ENCODE data around the gene DHRS13.
"Not testable (repeated sequence)": the region's sequence is repeated elsewhere in the genome, so short reads cannot be mapped to it uniquely, and the experiment has no call there.

DHRS13 gene

GRCh38 chr17:28901866-28902818, 737 bp downstream of the DHRS13 start:
- DNase-seq (ENCODE audit: low spot score), result peak; percentile 72

- DNase-seq (ENCODE audit: low spot score), result no peak
These were observed 1.7 kb downstream of the DHRS13 start for GRCh38 chr17:28900986-28901726.

GRCh38 chr17:28899212-28899815, 3.6 kb downstream of the DHRS13 start:
- DNase-seq (ENCODE audit: low spot score), result no peak

- no peak for DNase-seq (ENCODE audit: low spot score)
These were observed 4.3 kb downstream of the DHRS13 start for GRCh38 chr17:28898527-28898955.

GRCh38 chr17:28897769-28898526, 4.9 kb downstream of the DHRS13 start:
- no peak for DNase-seq (ENCODE audit: low spot score)

DNA sequence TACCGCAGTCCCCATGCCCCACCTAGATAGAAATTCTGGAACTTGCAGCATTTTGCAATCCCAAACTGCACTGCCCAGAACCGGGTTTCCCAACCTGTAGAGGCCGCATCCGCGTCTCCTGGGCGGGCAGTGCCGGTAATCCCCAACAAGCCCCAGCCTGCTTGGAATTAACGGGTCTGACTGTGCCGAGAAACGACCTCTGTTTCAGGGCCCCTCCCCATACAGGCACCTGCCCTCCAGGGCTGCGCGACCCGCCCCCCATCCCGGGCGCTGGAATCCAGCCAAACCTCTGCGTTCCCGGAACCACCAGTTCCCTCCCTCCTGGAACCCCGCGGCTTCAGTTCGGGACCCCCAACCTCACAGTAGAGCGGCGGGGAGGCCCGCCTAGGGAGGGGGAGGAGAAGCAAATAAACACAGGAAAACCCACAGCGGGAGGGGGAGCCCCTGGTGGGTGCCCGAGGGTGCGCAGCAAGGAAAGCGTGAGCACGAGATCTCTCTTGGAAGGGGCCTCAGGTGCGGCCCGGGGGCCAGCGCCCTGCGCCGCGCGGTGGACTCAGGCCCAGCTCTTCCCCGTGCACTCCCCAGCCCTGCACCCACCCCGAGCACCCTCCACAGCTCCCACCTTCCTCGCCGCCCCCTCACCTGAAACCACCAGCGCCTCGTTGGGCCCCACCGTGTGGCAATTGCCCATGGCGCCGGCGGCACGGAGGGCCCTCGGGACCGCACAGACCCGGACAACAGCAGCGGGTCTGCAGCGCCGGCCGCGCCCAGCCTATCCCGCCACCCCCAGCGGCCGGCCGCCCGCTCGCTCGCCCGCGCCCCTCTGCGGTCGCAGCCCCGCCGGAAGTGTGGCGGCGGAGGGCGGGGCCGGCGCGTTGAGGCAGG, 5.8 kb downstream of the DHRS13 start, which contains the start of gene FLOT2:
FLOT2 (minus strand) TSS at position 850 of the 885 bp plus-strand sequence; CDS start at position 691, 159 bp downstream.
- DNase-seq (ENCODE audit: low spot score), result peak; percentile 69

DNA sequence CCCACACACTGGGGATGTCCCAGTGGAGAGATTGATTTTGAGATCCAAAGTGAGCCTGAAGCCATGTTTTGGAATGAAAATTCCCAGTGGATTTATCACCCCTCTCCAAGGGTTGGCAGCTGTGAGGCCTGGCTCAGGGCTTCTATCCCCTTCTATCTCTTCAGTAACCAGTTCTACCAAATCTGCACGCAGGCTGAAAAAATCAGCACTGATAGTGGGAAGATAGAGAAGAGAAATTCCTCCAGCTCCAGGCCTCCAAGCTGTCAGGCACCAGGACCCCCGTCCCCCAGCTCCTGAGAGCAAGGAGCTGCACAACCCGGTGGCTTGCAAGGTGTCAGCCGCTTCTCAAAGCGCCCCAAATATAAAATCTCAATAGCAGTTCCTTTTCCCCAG, 6.4 kb downstream of the DHRS13 start:
- DNase-seq (ENCODE audit: low spot score), result no peak

- no peak for DNase-seq (ENCODE audit: low spot score)
These were observed 7.0 kb downstream of the DHRS13 start for GRCh38 chr17:28895794-28896447.

GRCh38 chr17:28893248-28894183, 9.4 kb downstream of the DHRS13 start:
- DNase-seq (ENCODE audit: low spot score), result not testable (repeated sequence)

DNA sequence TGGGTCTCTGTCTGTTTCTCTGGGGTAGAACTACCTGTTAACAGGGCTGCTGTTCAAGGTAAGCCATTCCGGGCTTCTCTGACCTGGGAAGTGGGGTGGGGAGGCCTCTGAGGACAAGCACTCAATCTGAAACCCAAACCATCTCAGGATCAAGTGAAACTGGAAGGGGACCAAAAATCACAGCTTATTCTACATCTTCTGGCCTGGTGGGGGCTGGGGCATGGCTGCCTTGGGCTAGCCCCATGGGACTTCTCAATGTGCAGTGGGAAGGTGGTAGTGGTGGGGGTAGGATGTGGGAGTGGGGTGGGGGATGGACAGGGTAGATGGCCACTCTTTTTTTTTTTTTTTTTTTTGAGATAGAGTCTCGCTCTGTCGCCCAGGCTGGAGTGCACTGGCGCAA, 10.9 kb downstream of the DHRS13 start:
- DNase-seq (ENCODE audit: low spot score), result no peak

- DNase-seq (ENCODE audit: low spot score), result no peak
These were observed 11.7 kb downstream of the DHRS13 start for GRCh38 chr17:28891201-28891600.

DNA sequence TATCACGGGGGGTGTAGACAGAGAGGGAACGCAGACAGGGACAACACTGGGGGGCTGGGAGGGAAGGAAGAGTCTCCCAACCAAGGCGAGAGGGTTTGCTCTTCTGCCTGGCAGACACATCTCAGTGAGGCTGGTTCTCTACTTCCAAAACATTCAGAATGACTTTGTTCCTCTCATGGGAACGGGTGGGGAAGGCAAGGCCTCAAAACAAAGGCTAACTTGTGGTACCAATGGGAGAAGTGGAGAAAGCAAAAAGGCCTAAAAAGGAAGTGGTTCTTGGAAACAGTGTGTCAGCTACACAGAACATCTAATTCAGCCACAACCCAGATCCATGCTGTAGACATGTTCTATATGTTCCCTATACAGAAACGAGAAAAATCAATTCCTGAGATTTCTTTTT, 12.9 kb downstream of the DHRS13 start:
- DNase-seq (ENCODE audit: low spot score), result no peak

DNA sequence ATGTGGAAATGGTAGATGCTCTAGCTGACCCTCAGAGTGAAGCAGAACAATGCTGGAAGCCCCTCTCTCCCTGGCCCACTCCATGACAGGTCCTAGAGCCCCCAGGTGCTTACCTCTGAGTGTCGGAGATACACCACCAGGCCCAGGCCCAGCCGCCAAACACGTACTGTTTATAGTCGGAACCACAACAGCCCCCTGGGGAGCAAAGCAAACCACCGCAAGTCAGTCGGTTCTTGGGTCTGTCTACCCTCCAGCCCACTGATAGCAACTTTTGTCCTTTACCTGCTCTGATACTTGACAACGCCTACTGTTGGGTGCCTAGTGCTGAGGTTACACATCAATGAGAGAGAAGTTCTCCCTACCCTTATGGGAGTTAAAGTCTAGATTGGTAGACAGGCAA, 14.0 kb downstream of the DHRS13 start:
- no peak for DNase-seq (ENCODE audit: low spot score)

DNA sequence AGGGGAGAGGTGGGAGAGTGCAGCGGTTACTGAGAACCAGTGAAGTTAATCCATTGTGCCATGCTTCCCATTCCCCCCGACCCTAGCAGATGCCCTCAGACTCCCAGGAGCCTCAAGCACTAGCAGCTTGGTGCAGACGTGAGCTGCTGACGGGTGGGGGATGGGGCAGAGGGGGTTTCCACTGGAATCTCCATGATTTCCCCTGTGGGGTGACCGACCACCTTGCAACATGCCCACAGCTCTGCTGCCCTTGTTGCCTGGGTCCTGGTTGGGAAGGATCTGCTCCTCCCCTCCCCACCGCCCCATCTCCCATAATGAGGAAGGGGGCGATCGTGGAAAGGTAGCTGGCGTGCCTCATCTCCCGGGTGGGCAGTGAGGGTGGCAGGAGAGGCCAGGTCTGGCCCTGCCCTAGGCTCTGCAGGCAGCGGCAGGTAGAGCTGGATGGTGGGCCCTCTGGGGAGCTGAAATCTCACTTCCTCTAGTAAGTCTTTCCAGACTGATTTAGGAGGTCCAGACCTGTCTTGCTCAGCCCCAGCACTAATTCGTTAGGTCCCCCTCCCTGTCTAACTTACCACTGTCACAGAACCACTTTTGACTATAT, 14.9 kb downstream of the DHRS13 start:
- DNase-seq (ENCODE audit: low spot score), result no peak

DNA sequence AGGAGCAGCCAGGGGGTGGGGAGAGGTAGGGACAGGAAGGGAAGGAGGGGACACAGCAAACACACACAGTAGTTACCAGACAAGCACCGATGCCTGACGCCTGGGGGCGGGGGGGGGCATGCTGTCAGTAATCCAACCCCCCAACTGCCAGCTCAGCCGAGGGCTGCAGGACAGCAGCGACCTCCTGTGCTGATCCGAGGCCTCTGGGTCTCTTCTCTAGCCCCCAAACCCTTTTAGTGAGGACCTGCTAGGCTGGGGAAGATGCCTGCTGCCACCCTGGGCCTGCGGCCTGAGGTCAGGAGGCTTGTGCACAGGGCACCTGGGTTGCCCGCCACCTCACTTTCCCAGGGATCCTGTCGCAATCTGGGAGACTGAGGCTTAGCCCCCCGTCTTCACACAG, 16.9 kb downstream of the DHRS13 start:
- DNase-seq (ENCODE audit: low spot score), result no peak

DNA sequence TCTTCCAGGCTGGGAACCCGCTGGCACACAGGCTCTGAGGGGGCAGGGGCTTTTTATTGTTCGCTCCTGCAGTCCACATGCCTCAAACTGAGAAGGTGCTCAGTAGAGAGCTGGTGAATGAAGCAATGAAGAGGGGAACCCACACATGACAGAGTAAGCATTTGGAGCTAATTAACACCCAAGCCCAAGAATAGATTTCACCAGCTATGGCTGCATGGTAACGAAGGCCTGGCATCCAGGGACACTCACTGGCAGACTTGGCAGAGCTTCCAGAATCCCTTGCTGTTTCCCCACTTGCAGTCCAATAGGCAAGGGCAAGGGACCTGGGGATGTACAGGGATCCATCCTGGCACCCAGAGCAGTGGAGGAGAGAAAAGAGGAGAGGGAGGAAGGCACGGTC, 17.5 kb downstream of the DHRS13 start:
- no peak for DNase-seq (ENCODE audit: low spot score)

DNA sequence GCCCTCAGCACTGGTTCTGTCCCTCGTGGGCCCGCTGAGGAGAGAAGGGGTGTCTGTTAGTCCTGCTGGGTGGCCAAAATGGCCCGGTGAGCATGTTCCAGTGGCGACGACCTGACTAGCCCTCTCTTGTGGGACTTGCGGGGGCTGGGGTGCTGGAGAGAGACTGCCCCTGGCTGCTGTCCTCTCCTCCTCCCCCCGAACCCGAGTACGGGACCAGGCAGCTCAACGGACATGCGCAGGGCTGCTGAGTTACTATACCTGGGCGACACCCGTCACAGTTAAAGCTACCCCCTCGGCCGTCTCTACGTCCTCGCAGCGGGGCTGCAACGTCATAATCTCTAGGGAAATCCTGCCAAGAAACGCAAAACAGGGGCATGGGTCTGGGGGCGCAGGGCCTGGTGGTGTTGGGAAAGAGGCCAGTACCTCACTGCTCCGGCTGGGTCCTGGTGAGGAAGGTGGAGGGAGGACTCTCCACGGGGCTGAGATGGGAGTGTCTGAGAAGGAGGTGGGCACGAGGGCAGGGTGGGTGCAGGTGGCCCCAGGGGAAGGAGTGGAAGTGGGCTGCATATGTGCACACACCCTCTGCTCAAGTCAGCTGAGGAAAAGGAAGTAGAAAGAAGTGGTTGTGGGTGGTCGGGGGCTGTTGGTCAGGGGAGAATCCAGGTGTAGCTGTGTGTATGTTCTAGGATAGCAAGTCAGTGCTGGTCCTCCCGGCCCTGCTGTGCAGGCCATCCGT, 18.7 kb downstream of the DHRS13 start:
- no peak for DNase-seq (ENCODE audit: low spot score)
